ENCODE data around the gene H3-3A.
A peak's percentile ranks its signal among the peaks of the same experiment; 100 is the strongest.

Gene H3-3A

DNA sequence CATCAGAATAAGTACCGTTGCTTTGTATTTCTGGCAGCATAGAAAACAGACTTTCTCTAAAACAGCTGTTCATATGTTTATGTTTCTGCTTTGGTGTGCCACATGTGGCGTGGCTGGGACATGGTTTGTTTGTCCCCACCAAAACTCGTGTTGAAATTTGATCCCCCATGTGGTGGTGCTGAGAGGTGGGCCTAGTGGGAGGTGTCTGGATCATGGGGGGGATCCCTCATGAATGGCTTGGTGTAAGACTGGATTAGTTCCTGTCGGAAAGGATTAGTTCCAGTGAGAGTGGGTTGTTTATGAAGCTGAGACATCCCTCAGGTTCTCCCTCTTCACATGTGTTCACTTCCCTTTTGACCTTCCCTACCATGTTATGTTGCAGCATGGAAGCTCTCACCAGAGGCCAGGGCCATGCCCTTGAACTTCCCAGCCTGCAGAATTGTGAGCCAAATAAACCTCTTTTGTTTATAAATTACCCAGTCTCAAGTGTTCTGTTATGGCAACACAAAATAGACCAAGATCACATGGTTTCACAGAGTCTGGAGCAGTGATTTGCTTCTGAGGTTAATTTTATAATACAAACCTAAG is 17.9 kb upstream of the H3-3A start:
- H3K27me3 Mint-ChIP-seq: peaks cover 5% of the 10 kb centered on the region
- no peak overlapping the region for H3K4me3 Mint-ChIP-seq
- H3K4me1 Mint-ChIP-seq: no peaks in the 10 kb centered on the region
- no peak for DNase-seq
- H3K27ac Mint-ChIP-seq: no peak overlapping the region
- no peak for ATAC-seq
- H3K9me3 Mint-ChIP-seq: no peaks in the 10 kb centered on the region

DNA sequence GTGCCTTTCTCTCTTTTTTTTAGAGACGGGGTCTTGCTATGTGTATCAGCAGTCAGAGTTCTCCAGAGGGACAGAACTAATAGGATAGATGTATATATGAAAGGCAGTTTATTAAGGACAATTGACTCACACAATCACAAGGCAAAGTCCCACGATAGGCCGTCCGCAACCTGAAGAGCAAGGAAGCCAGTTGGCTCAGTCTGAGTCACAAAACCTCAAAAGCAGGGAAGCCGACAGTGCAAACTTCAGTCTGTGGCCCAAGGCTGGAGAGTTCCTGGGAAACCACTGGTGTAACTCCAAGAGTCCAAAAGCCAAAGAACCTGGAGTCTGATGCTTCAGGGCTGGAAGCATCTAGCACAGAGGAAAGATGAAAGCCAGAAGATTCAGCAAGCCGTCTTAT is 16.3 kb upstream of the H3-3A start:
- DNase-seq (no peak), ATAC-seq (no peak)
- no peak overlapping the region for H3K4me3 Mint-ChIP-seq
- peaks cover 5% of the 10 kb centered on the region for H3K27me3 Mint-ChIP-seq
- no peak overlapping the region for H3K27ac Mint-ChIP-seq
- H3K9me3 Mint-ChIP-seq: no peaks in the 10 kb centered on the region
- H3K4me1 Mint-ChIP-seq: no peaks in the 10 kb centered on the region

DNA sequence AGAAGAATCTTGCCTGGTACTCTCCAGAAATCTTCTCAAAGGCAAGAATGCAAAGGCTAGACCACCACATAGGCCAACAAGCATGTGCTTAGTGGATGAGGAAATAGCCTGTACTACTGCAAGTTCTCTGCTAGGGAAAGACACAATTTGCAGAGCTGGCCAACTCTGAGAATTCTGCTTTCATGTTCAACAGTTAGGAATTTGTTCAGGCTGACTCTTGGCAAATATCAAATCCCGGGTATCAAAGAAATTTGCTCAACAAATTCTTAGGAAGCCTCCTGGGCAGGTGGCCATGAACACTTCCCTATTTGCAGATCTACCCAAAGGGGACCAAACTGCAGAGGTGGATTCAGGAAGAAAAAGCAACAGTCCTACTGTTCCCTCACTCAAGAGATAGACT is 15.0 kb upstream of the H3-3A start:
- Mint-ChIP-seq H3K27ac (no peak overlapping the region), H3K4me1 (no peaks in the 10 kb centered on the region), H3K27me3 (no peaks in the 10 kb centered on the region), H3K9me3 (no peaks in the 10 kb centered on the region), H3K4me3 (no peak overlapping the region)
- DNase-seq (no peak), ATAC-seq (no peak)

DNA sequence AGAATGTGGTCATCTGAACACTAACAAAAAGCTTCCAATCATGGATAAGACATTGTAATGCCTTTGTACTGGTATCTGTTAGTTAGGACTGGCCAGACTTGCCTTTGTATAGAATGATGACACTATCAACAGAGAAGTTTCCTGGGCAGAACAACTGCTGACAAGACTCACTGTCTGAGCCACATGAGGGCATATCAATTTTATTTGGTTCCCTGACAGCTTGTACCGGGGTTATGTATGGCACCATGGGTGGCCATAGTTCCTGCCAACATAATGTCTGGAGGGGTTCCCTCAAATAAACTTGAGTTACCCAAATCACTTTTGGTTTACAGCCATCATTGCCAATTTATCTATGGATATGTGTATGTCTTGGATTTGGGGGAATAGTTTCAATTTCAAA is 13.6 kb upstream of the H3-3A start:
- ATAC-seq: no peak
- Mint-ChIP-seq H3K4me1 (no peaks in the 10 kb centered on the region), H3K4me3 (no peak overlapping the region), H3K27me3 (no peaks in the 10 kb centered on the region), H3K9me3 (no peaks in the 10 kb centered on the region), H3K27ac (no peak overlapping the region)
- DNase-seq: no peak

DNA sequence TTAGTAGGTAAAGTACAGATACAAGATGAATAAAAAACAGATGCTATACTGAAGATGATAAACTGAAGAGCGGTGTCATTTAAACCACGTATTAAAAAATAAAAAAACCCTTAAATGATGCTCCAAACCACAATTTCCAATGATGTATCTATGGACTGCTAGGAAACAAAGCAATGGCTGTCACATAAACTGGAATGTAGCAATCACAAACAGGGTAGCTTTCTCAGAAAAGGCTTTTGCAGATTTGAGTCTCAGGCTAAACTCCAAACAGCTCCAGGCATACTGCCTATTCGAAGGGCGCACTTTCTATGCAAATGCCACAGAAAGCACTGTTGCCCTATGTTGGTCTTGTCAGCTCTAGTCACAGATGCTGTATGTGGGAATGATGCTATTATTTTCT is 12.4 kb upstream of the H3-3A start:
- no peaks in the 10 kb centered on the region for H3K9me3 Mint-ChIP-seq
- no peak for ATAC-seq

DNA sequence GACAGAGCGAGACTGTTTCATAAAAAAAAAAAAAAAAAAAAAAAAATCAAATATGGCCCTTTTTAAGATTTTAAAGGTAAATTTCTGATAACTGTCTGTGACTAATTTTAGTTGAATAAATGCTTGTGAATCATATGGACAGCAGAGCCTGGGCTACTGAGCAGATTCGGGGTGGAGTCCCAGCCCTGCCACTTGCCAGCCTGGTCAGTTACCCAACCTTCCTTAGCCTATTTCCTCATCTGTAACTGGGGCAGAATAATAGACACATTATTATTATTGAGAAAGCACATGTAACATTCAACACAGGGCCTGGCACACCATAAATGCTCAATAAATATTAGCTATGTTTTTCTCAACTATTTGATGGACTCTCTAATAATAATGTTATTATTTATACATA is 11.2 kb upstream of the H3-3A start:
- no peak overlapping the region for H3K27ac Mint-ChIP-seq
- ATAC-seq (no peak), DNase-seq (no peak)
- peaks cover 7% of the 10 kb centered on the region for H3K4me1 Mint-ChIP-seq
- no peak overlapping the region for H3K4me3 Mint-ChIP-seq
- H3K27me3 Mint-ChIP-seq: no peaks in the 10 kb centered on the region
- H3K9me3 Mint-ChIP-seq: no peaks in the 10 kb centered on the region

More for the DNA sequence above, 12.4 kb upstream of the H3-3A start:
- H3K27ac Mint-ChIP-seq: no peak overlapping the region
- H3K27me3 Mint-ChIP-seq: no peaks in the 10 kb centered on the region
- H3K4me1 Mint-ChIP-seq: no peaks in the 10 kb centered on the region
- no peak for DNase-seq
- no peak overlapping the region for H3K4me3 Mint-ChIP-seq

DNA sequence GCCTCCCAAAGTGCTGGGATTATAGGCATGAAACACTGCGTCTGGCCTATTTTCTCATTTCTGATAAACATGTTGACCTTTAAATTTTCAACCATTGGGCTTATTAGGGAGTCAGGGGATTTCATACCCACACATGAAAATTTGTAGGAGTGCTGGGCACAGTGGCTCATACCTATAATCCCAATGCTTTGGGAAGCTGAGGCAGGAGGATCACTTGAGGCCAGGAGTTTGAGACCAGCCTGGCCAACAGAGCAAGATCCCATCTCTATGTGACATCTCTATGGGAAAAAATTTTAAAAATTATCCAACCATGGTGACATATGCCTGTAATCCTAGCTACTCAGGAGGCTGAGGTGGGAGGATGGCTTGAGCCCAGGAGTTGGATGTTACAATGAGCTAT is 10.5 kb upstream of the H3-3A start:
- no peak overlapping the region for H3K27ac Mint-ChIP-seq
- peaks cover 9% of the 10 kb centered on the region for H3K4me1 Mint-ChIP-seq
- DNase-seq (no peak), ATAC-seq (no peak)
- no peak overlapping the region for H3K4me3 Mint-ChIP-seq
- no peaks in the 10 kb centered on the region for H3K9me3 Mint-ChIP-seq
- no peaks in the 10 kb centered on the region for H3K27me3 Mint-ChIP-seq

DNA sequence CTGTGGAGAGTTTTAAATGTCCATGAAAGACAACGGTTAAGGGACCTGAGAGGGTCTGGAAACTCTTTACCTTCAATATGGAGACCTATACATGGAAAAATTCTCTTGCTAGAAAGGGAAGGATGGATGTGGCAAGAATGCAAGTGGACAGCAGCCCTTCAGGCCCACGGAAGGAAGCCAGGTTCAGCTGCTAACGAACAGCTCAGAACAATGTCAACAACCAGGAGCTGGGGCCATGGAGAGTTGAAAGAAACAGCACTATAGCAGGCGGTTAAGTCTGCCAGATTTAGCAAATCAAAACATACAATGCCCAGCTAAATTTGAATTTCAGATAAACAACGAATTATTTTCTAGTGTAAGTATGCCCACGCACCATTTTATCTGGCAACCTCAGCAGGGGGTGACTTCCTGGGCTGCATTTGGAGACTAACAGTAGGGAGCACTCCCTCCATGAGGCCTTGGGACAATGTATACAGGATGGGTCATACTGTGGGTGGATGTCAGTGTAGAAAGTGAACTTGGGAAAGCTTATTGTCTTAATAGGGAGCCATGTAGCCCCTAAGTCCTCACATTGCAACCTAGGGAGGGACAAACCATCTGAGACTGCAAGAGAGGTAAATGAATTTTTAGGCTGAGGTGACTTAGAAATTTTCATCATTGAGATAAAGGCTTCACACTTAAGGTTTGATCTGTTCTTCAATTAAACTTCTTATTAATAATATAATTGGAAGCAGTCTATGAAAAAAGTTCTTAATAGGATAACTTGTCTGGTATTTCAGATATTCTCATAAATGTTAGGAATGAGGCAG is 7.8 kb upstream of the H3-3A start:
- no peak for DNase-seq
- ATAC-seq: no peak
- no peak overlapping the region for H3K27ac Mint-ChIP-seq
- H3K9me3 Mint-ChIP-seq: no peaks in the 10 kb centered on the region
- H3K4me3 Mint-ChIP-seq: no peak overlapping the region
- H3K4me1 Mint-ChIP-seq: peaks cover 9% of the 10 kb centered on the region
- H3K27me3 Mint-ChIP-seq: no peaks in the 10 kb centered on the region

DNA sequence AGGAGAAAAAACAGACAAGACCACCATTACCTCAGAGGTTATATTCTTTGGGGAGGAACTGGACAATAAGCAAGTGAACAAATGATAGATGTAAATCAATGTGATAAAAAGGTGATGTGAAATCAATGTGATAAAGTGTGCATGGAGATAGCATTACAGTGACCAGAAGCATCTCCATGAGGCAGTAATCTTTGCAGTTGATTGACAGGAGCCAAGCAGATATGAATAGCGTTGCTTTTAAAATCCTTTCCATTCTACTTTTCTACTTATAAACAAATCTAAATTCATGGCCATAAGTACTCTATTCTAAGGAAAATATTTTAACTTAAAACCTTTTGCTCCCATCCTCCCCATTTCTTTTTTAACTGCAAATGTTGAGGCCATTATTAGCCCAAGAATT is 2.8 kb upstream of the H3-3A start:
- no peaks in the 10 kb centered on the region for H3K27me3 Mint-ChIP-seq
- no peaks in the 10 kb centered on the region for H3K9me3 Mint-ChIP-seq
- peaks cover 24% of the 10 kb centered on the region for H3K4me1 Mint-ChIP-seq
- H3K27ac Mint-ChIP-seq: no peak overlapping the region
- DNase-seq: no peak
- no peak overlapping the region for H3K4me3 Mint-ChIP-seq
- ATAC-seq: no peak

DNA sequence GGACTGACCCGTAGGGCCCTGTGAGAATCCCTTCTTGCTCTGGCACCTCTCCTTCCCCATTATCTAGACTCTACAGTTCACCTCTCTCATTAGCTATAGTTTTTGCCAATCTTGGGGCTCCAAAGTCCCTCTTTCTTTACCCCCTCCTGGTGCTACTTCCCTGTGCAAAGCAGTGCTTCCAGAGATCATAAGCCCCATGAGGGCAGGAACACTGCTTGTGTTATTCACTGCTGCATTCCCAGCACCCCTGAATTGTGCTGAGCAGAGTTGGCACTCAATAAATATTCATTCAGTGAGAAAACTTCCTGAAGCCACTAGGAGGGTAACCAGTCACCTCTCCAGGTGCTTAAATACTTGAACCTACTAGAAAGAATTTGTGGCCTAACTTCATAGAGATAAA is 2.1 kb upstream of the H3-3A start:
- Mint-ChIP-seq H3K4me3 (no peak overlapping the region), H3K9me3 (no peaks in the 10 kb centered on the region), H3K27me3 (no peaks in the 10 kb centered on the region), H3K27ac (no peak overlapping the region), H3K4me1 (peaks cover 31% of the 10 kb centered on the region)
- ATAC-seq (no peak), DNase-seq (no peak)

DNA sequence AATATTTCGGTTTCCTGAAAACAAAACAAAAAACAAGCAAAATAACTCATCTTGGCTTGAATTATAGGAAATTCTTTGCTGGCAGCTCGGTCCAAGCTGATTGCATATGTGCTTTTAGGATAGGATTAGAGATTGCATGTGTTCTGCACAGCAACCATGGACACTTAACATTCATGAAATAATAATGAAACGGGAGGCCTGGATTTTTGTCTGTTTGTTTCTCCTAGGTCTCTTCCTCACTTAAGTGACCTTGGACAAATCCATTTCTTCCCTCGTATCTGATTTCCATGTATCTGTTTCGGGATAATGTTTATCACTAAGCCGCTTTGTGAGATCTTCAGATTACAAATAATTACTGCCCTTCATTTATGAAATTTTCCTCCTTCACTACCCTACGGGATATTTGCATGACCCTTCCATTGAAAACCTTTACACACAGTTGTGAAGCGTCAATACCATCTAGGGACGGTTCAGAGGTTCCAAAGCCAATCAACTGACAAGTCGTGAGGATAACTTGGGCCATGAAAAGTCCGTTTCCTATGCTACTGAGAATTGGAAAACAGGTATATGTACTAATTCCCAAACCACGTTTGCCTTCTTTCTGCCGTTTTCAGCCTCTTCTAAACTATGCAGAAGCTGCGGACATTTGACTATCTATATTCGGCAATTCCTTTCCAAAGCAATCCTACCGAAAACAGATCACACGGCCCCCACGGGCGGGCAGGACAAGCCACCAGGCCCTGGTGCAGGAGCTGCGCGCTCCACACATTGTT is 1.3 kb upstream of the H3-3A start:
- Mint-ChIP-seq H3K4me3 (peak overlapping the region; percentile 93 to 100), H3K27ac (peak overlapping the region; percentile 71 to 91), H3K9me3 (no peaks in the 10 kb centered on the region), H3K4me1 (peaks cover 33% of the 10 kb centered on the region), H3K27me3 (no peaks in the 10 kb centered on the region)
- no peak for ATAC-seq
- DNase-seq: no peak

DNA sequence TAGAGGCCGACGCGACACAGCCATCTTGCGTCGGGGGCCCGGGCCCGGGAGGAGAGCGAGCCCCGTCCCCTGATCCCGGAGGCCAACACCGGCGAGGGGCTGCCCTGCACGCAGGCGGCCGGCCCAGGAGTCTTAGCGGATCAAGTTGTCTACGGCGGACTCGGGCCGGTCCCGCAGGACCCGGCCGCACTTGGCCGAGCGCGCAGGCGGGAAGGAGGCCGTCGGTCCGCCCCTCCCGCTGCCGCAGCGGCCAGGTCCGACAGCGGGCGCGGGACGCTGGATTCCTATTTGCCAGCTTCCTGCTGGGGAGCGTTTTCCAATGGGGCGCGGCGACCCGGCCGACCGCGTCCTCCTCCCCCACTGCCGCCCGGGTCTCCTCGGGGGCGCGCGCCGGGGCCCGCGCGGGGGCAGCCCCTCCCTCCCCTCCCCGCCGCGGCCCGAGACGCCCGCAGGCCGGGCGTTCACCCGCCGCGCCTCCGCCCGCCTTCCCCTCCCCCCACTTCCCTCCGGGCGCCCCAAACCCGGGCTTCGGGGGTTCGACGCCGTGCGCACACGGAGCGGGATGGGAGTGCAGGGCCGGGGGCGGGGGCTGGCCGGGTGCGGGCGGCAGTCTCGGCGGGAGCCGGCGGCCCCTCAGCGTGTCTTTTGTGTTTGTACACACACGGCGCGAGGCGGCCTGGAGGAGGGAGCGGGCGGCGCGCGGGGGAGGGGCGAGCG is 517 bp upstream of the H3-3A start:
- no peak for DNase-seq
- no peaks in the 10 kb centered on the region for H3K27me3 Mint-ChIP-seq
- peak; percentile 58 for ATAC-seq
- H3K4me3 Mint-ChIP-seq: peak overlapping the region; percentile 96 to 100
- H3K27ac Mint-ChIP-seq: peak overlapping the region; percentile 71 to 91
- peaks cover 36% of the 10 kb centered on the region for H3K4me1 Mint-ChIP-seq
- H3K9me3 Mint-ChIP-seq: no peaks in the 10 kb centered on the region

DNA sequence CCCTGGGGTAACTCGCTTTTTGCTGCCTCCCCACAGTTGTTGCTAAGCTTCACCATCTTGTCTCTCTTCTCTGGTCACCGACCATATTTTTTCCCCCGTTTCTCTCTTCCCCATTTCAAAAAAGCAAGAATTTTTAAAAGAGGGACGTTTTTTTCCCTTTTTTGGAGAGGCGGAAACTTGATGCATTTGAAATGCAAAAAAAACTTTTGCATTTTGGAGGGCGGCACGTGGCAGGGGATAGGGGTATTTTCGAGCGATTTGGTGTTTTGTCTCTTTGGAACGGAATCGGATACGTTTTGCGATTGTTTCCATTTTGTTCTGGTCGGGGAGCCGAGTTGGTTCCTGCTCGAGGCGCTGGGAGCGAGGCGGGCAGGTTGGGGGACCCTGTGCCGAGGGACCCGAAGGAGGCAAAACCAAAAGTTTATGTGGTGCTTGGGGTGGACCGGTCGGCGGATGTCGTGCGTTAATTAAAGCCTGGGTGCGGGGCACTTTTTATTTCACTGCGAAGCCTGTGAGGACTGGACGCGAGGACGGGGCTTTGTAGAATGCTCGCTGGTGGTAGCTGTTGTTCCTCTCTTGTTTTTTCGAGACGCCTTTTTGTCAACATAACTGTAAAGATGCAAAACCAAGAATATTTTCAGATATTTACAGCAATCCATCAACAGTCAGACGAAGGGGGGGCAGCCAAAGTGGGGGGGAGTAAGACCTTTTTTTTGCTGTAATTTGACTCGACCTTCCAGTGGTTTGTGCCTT is 884 bp downstream of the H3-3A start:
- ATAC-seq (no peak), DNase-seq (peak; percentile 46 to 60)
- no peaks in the 10 kb centered on the region for H3K9me3 Mint-ChIP-seq
- H3K27ac Mint-ChIP-seq: peak overlapping the region; percentile 99 to 100
- H3K27me3 Mint-ChIP-seq: no peaks in the 10 kb centered on the region
- H3K4me3 Mint-ChIP-seq: peak overlapping the region; percentile 96 to 100
- H3K4me1 Mint-ChIP-seq: peaks cover 50% of the 10 kb centered on the region

DNA sequence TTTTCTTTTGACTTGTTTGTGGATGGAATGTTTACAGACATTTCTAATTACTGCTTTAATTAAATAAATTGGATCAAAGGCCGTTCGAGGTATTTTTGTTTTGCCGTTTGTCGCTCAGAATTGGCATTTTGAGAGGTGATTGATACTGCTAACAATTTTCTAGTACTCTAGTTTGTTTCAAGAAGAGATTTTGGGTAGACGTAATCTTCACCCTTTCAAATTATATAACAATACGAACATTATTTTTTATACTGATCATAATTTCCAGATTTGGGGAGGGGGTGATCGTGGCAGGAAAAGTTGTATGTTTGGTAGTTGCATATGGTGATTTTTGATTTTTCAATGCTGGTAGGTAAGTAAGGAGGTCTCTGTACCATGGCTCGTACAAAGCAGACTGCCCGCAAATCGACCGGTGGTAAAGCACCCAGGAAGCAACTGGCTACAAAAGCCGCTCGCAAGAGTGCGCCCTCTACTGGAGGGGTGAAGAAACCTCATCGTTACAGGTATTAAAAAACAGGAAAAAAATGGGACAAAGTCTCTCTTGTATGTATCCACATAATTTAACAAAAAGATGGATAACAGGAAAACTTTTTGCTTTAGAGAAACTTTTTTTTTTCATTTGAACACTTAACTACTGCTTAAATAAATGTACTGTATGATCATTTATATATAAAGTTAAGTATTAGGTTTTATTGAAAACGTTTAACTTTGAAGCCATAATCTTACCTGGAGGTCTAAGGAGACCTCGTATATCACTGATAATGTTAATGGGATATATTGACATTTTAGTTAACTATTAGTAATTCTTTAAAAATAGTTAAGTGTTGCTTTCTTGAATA is 1.7 kb downstream of the H3-3A start:
- peak in 1 of 2 donors; percentile 37 for DNase-seq

More for the DNA sequence above, 1.7 kb downstream of the H3-3A start:
- no peak for ATAC-seq
- H3K27me3 Mint-ChIP-seq: no peaks in the 10 kb centered on the region
- H3K27ac Mint-ChIP-seq: peak overlapping the region; percentile 99 to 100
- peak overlapping the region; percentile 96 to 100 for H3K4me3 Mint-ChIP-seq
- H3K4me1 Mint-ChIP-seq: peaks cover 58% of the 10 kb centered on the region
- H3K9me3 Mint-ChIP-seq: no peaks in the 10 kb centered on the region
